ENCODE results near the gene SMURF1.

Gene SMURF1

DNA sequence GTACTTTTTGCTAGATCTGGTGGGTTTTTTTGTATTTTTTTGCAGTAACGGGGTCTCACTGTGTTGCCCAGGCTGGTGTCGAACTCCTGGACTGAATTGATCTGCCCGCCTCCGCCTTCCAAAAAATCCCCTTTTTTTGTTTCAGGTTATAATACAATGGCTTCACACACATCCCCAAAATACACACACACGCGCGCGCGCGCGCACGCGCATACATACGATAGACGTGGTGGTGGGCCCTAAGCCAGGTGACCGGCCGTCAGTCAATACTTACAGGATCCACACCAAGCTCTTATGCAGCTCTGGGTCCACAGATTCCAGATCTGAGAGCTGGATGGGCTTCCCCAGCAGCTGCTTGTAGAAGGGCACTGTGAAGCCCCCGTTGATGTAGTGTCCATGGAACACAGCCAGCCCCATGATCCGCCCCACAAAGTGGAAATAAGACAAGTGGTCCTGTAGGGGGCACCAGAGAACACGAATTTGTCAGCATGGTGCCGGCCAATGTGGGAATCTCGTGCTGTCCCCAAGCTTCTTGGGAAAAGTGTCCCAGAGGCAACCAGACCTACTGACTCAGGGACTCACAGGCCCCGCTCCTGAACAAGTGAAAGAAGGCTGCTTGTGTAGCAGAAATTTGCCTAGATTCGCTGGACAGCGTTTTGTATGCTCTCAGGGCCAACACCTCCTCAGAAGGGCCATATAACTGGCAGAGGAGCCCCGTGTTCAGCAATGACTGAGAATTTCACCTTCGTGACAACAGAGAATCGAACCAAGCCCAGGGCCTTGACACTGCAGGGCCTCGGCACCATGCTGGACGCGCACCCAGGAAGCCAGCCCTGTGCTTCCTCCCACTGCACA is 103.6 kb downstream of the SMURF1 start:
- no peaks in the 10 kb centered on the region for H3K27me3 Mint-ChIP-seq
- peak; percentile 54 for ATAC-seq
- peak overlapping the region; percentile 20 for H3K27ac Mint-ChIP-seq
- no peak overlapping the region for H3K4me3 Mint-ChIP-seq
- H3K9me3 Mint-ChIP-seq, result no peaks in the 10 kb centered on the region
- peaks cover 7% of the 10 kb centered on the region for H3K4me1 Mint-ChIP-seq
- peaks cover 74% of the 10 kb centered on the region for H3K36me3 Mint-ChIP-seq

DNA sequence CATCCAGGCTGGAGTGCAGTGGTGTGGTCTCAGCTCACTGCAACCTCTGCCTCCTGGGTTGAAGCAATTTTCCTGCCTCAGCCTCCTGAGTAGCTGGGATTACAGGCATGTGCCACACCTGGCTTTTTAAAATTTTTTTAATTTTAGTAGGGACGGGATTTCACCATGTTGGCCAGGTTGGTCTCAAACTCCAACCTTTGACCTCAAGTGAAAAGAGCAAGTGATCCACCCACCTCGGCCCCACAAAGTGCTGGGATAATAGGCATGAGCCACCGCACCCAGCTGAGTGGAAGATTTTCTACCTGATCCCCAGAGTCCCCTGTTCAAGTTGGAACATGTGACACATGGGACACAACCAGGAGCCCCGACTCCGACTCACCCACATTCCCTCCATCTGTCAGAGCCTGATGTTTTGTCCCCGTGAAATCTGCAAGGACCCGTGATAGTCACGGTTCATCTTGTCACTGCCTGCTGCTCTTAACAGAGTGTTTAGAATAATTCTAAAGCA is 104.5 kb downstream of the SMURF1 start:
- peaks cover 70% of the 10 kb centered on the region for H3K36me3 Mint-ChIP-seq
- H3K9me3 Mint-ChIP-seq, result no peaks in the 10 kb centered on the region
- peaks cover 7% of the 10 kb centered on the region for H3K4me1 Mint-ChIP-seq
- ATAC-seq, result no peak
- H3K4me3 Mint-ChIP-seq, result no peak overlapping the region
- H3K27ac Mint-ChIP-seq, result no peak overlapping the region
- H3K27me3 Mint-ChIP-seq, result no peaks in the 10 kb centered on the region

DNA sequence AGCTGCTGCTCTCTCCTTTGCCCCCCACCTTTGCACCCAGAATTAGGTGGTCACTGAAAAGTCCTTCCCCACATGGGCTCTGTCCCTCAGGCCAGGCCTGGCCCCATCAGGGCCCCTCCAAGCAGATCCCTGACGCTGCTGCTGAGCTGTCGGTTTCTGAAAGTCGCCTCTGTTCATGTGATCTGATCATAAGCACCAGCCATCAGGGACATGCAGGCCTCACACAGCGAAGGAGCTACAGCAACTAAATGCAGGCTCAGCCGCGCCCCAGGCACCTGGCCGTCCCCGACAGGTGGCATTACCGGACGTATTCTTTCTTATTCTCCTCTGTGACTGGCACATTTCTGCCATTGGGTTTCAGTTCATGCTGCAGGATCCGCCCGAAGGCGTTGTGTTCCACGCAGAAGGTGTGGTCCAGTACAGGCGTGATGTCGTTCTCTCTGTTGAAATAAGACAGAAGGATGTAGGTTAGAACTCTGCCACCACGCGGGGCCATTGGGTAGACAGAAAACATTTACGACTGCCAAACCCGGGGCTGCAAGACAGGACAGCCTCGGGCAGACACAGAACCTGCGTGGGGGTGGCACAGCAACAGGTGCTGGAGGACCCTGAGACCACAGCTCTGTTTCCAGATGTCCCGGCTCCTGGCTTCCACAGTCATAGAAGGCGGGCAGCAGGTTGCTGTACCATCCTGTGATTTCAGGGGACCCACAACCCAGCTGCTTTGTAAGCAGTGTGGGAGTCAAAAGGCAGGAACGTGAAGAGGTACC is 105.6 kb downstream of the SMURF1 start:
- peaks cover 7% of the 10 kb centered on the region for H3K4me1 Mint-ChIP-seq
- peaks cover 61% of the 10 kb centered on the region for H3K36me3 Mint-ChIP-seq
- H3K27ac Mint-ChIP-seq, result no peak overlapping the region
- no peaks in the 10 kb centered on the region for H3K9me3 Mint-ChIP-seq
- no peaks in the 10 kb centered on the region for H3K27me3 Mint-ChIP-seq
- no peak overlapping the region for H3K4me3 Mint-ChIP-seq
- ATAC-seq, result no peak

DNA sequence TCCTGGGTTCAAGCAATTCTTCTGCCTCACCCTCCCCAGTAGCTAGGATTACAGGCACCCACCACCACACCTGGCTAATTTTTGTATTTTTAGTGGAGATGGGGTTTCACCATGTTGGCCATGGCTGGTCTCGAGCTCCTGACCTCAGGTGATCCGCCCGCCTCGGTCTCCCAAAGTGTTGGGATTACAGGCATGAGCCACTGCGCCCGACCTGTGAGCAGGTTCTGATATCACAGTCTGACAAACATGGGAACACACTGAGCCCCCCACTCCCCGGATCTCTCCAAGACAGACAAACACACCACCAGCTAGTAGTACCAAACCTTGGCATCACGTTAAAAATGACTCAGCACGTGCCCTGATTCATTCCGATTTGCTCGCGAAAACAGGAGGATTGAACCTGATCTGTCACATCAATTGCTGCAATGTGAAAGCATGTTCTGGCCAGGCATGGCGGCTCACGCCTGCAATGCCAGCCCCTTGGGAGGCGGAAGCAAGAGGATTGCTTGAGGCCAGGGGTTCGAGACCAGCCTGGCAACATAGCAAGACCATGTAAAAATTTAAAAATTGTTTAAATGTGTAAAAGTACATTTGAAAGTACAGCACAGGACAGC is 106.5 kb downstream of the SMURF1 start:
- ATAC-seq, result no peak
- H3K4me1 Mint-ChIP-seq, result peaks cover 7% of the 10 kb centered on the region
- no peak overlapping the region for H3K4me3 Mint-ChIP-seq
- H3K27ac Mint-ChIP-seq, result no peak overlapping the region
- H3K9me3 Mint-ChIP-seq, result no peaks in the 10 kb centered on the region
- no peaks in the 10 kb centered on the region for H3K27me3 Mint-ChIP-seq
- H3K36me3 Mint-ChIP-seq, result peaks cover 61% of the 10 kb centered on the region

DNA sequence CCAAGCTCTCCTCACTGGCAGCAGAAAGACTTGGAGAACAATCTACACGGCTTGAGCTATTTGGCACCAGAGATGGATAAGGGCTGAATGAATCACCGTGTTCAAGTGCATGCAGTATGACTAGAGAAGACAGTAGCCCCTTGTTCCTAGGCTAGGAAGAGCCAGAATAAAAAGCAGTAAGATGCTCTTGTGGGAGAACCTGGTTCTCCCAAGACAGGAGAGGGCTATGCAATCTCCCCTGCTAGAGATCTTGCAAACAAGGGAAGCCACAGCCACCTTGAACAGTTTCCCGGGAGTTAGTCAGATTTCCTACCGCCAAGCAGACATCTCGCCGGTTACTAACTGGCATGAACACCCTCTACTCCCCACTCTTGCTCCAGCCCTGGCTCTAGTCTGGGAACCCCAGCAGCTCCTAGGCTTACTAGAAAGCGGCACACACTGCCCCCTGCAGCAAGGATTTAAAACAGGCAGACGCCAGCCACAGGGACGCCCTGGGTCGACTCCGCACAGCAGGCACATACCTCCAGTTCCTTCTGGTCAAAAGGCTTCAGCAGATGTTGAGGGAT is 107.3 kb downstream of the SMURF1 start:
- Mint-ChIP-seq H3K27ac (peak overlapping the region; percentile 24), H3K4me1 (peaks cover 7% of the 10 kb centered on the region), H3K36me3 (peaks cover 59% of the 10 kb centered on the region), H3K27me3 (no peaks in the 10 kb centered on the region), H3K9me3 (no peaks in the 10 kb centered on the region), H3K4me3 (no peak overlapping the region)
- no peak for ATAC-seq

DNA sequence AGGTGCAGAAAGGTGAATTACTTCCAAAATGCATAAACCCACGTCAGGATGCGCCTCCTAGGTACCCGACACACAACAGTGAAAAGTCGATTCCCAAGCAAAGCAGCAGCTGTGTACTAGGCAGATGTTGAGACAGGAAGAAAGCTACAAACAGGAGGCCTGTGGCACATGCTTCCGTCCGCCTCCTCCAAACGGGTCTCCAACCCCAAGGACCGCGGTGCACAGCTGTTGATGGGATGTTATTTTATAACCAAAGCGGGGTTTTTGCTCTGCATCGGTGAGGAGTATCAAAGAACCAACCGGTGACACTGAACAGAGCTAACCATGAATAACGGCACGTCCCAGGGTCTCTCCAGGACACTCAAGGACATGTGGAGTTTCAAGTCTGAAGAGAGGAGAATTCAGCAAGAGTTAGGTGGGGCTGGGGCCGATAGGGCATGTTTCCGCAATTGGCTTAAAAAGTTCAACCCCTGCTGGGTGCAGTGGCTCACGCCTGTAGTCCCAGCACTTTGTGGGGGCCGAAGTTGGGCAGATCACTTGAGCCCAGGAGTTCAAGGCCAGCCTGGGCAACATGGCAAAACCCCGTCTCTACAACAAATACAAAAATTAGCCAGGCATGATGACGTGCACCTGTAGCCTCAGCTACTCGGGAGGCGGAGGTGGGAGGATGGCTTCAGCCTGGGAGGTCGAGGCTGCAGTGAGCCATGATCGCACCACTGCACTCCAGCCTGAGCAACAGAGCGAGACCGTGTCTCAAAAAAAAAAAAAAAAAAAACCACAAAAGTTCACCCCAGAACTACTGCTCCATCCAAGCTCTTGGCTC is 108.0 kb downstream of the SMURF1 start:
- ATAC-seq, result no peak
- Mint-ChIP-seq H3K27ac (peak overlapping the region; percentile 24), H3K27me3 (no peaks in the 10 kb centered on the region), H3K4me3 (no peak overlapping the region), H3K4me1 (peaks cover 7% of the 10 kb centered on the region), H3K9me3 (no peaks in the 10 kb centered on the region), H3K36me3 (peaks cover 64% of the 10 kb centered on the region)

DNA sequence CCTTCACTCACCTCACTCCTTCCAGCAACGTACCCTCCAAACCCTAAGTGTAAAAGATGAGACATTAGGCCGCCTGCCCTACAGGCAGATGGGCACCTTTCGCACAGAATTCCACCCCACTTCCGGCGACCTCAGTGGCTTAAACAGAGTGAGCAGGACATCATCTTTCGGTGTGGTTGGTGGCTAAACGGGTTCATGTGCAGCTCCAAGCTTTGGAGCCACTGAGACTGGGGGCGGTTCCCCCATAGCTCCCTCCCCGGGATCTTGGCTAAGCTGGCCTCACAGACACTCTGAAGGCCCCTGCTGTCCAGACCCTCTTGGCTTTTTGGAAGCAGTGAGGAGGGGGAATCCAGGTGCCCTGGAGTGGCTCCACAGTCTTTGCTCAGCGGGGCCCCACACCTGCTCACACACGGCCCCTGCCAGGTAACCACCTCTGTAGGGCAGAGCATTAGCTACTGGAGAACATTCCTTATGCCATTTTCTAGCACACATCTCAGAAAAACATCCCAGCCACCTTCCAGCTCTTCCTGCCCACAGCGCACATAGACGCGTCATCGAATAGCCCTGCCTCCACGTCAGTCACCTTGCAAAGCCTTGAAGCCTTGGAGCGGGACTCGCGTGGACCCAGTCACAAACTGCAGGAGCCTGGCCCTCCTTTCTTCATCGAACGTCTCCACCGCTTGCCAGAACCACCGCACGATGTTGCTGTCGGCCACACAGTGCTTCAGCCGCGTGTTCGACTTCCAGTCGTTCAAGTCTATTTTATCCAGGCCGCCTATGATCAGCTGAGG is 108.8 kb downstream of the SMURF1 start:
- peaks cover 58% of the 10 kb centered on the region for H3K36me3 Mint-ChIP-seq
- no peaks in the 10 kb centered on the region for H3K27me3 Mint-ChIP-seq
- H3K9me3 Mint-ChIP-seq, result no peaks in the 10 kb centered on the region
- H3K4me3 Mint-ChIP-seq, result no peak overlapping the region
- no peak overlapping the region for H3K27ac Mint-ChIP-seq
- ATAC-seq, result no peak
- peaks cover under 1% of the 10 kb centered on the region for H3K4me1 Mint-ChIP-seq

DNA sequence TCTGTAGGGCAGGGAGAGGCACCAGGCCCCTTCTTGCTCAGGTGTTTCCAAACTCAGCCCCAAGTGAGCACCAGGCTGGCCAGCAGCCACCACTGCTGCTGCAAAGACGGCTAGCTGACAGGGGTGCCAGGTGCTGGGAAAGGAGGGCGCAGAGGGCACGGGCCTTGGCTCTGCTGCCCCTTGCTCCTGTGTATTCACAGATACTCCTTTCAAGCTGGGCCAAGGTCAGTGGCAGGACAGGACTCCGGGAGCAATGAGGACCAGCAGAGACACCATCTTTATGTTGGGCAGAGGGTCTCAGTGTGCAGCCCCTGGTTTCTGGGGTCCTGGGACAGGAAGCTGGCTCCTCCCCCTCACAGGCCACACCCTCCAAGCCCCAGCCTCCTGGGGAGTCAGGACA is 110.1 kb downstream of the SMURF1 start:
- no peaks in the 10 kb centered on the region for H3K4me1 Mint-ChIP-seq
- H3K36me3 Mint-ChIP-seq, result peaks cover 59% of the 10 kb centered on the region
- no peak for ATAC-seq
- no peak overlapping the region for H3K27ac Mint-ChIP-seq
- H3K27me3 Mint-ChIP-seq, result no peaks in the 10 kb centered on the region
- H3K9me3 Mint-ChIP-seq, result no peaks in the 10 kb centered on the region
- H3K4me3 Mint-ChIP-seq, result no peak overlapping the region

DNA sequence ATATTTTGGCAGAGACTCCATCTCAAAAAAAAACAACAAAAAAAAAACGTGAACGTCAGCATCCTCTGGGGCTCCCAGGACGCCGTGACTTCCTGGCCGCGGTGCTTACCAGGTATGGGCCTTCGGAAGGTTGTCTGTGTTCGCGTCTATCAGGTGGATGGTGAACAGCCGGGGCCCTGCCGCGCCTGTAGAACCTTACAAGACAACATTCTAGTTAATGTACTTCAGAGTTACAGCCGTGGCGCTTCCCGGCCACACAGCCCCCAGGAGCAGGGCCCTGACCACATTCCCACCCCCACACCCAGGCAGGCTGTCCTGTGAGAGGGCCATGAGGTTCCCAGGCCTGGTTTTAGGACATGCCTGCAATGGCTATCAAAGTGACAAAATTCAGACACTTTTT is 111.0 kb downstream of the SMURF1 start:
- H3K4me1 Mint-ChIP-seq, result no peaks in the 10 kb centered on the region
- no peak overlapping the region for H3K27ac Mint-ChIP-seq
- ATAC-seq, result no peak
- peaks cover 59% of the 10 kb centered on the region for H3K36me3 Mint-ChIP-seq
- H3K9me3 Mint-ChIP-seq, result no peaks in the 10 kb centered on the region
- H3K27me3 Mint-ChIP-seq, result no peaks in the 10 kb centered on the region
- H3K4me3 Mint-ChIP-seq, result no peak overlapping the region

DNA sequence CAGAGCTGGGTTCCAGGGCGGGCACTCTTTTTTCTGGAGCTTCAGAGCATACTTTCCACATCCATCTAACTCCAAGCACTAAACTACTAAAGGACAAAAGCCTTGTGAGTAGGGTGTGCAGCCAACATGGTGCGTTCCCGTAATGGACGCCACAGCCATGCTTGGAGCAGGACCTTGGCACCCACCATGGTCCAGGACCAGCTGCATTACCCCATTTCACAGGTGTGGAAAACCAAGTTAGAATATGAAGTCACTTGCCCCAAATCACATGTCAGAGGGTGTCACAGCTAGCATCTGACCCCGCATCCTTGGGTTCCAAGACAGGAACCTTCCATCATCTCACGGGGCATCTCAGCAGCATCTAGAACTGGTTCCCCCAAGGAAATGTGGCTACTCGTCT is 112.4 kb downstream of the SMURF1 start:
- peaks cover 56% of the 10 kb centered on the region for H3K36me3 Mint-ChIP-seq
- H3K27ac Mint-ChIP-seq, result no peak overlapping the region
- no peaks in the 10 kb centered on the region for H3K9me3 Mint-ChIP-seq

DNA sequence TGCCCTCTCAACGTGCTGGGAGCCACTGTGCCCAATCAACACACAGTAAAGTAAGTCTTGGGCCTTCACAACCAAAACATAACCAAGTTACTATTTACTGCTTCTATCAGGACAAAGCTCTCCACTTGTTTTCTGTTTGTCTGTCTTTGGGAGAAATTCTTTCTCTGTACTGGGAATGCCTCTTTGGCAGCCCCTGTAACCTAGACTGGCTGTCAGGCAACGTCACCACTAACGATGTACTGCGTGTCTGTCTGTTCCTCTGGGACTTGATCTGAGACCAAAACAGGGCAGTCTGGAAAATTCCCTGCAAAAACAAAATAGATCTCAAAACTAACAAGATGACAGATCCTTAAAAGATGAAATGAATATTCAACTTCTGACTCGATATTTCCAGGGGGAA is 113.0 kb downstream of the SMURF1 start:
- H3K27me3 Mint-ChIP-seq, result no peaks in the 10 kb centered on the region
- H3K27ac Mint-ChIP-seq, result no peak overlapping the region
- H3K9me3 Mint-ChIP-seq, result no peaks in the 10 kb centered on the region
- H3K36me3 Mint-ChIP-seq, result peaks cover 53% of the 10 kb centered on the region
- ATAC-seq, result no peak
- H3K4me3 Mint-ChIP-seq, result no peak overlapping the region
- H3K4me1 Mint-ChIP-seq, result no peaks in the 10 kb centered on the region

More for the DNA sequence above, 112.4 kb downstream of the SMURF1 start:
- Mint-ChIP-seq H3K27me3 (no peaks in the 10 kb centered on the region), H3K4me1 (no peaks in the 10 kb centered on the region), H3K4me3 (no peak overlapping the region)
- ATAC-seq, result no peak

DNA sequence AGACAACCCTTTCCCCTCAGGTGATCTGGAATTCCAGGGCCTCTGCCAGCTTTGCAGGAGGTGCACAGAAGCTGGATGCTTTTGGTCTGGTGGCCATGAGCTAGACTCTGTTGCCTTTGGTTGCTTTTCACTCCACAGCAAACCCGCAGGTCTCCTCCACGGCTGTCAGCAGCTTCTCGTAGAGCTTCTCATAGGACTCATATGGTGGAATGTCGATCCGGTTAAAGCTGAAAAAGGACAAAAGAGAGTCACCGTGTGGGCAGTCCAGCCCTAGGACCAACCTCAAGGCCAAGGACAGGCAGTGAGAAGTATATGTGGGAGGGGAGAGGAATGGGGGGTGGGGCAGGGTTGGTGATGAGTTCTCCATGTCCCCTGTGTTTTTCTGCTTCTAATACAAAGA is 113.5 kb downstream of the SMURF1 start:
- H3K9me3 Mint-ChIP-seq, result no peaks in the 10 kb centered on the region
- H3K4me3 Mint-ChIP-seq, result no peak overlapping the region
- H3K36me3 Mint-ChIP-seq, result peaks cover 48% of the 10 kb centered on the region
- H3K27ac Mint-ChIP-seq, result no peak overlapping the region
- ATAC-seq, result no peak
- H3K27me3 Mint-ChIP-seq, result no peaks in the 10 kb centered on the region
- H3K4me1 Mint-ChIP-seq, result no peaks in the 10 kb centered on the region

DNA sequence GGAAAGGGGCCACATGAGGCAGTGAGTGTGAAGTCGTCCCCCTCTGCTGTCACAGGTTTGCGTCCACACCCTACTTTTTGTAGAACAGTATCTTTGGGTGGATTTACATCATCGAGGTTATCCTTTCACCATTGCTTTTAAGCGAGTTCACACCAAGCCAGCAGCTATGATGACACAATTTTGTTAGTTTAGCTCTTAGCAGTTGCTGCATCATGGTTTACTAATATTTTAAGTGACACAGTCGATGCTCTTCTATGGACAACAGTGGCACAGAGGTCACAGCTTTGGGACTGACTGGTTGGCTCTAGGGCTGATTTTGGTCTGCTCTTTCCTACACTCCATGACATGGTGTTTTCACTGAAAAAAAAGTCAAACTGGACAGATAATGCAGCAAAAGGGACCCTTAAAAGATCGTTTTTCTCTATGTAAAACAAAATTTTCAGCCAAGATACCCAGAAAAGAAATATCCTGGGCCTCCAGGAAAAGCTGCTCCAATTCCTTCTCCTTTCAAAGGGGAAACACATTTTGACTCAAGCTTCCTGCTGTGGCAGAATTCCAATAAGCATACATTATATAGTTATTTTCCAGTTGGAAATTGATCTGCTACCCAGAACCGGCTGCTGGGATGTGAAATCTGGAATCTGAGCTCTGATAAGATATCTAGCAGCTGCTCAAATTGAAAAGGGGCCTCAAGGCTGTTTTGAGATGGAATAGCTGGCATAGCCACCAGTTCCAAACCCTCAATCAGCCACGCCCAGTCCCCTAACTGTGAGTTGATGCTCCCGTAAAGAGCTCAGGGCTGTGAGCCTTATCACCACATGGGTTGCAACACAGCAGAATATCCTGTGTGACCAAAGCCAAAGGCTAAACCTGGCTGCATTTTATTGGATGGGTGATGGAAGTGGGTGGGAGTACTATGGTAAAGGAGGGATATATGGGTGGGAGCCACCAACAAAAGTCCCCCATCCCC is 114.2 kb downstream of the SMURF1 start:
- Mint-ChIP-seq H3K9me3 (no peaks in the 10 kb centered on the region), H3K4me3 (no peak overlapping the region), H3K36me3 (peaks cover 45% of the 10 kb centered on the region), H3K27ac (peak overlapping the region; percentile 14), H3K4me1 (no peaks in the 10 kb centered on the region), H3K27me3 (no peaks in the 10 kb centered on the region)
- no peak for ATAC-seq

All from stimulated activated memory B cell treated with anti-CD40 and anti-IgM and Interleukin-4, amounts not matched to agents 10 μg/mL and 1 μg/mL and 100 μg/mL, for 72 hours (primary cell).